ENCODE measurements around the gene MINDY4B. TPM values are rescaled to one million over a fixed set of nuclear protein-coding genes. Genes with fewer than 3 reads are reported as not detected.
"Not testable (repeated sequence)": the region's sequence is repeated elsewhere in the genome, so short reads cannot be mapped to it uniquely, and the experiment has no call there.

The MINDY4B gene
- total and polyA plus RNA-seq, 10 of the 15 experiments (the other 5 are each of a cell fraction or from before 2014, with no cell fraction given), result not detected

GRCh38 chr3:150867434-150867833 is 37.8 kb downstream of the MINDY4B start (continued):
- TF ChIP-seq ZBTB4 (CRISPR knock-in tag; IDR thresholded peaks at IDR 0.05) (no peak), NR2C2 (IDR thresholded peaks at IDR 0.05; ENCODE audit: borderline replicate concordance, control insufficient read depth, insufficient read length, low read depth) (no peak), ASH2L (IDR thresholded peaks at IDR 0.05; ENCODE audit: borderline replicate concordance, low read depth) (no peak), CEBPB (IDR thresholded peaks at IDR 0.05; ENCODE audit: borderline replicate concordance in 1 of 2, low read depth in 2 of 2, low read length in 2 of 2) (no peak), CUX1 (IDR thresholded peaks at IDR 0.05; ENCODE audit: insufficient replicate concordance, low read depth, low read length) (no peak), CHD4 (IDR thresholded peaks at IDR 0.05) (no peak), ZNF207 (IDR thresholded peaks at IDR 0.05; ENCODE audit: borderline replicate concordance) (no peak), TCF12 (IDR thresholded peaks at IDR 0.05; ENCODE audit: low read depth, low read length) (no peak), NFIC (IDR thresholded peaks at IDR 0.05; ENCODE audit: low read depth, low read length) (no peak), HCFC1 (IDR thresholded peaks at IDR 0.05; ENCODE audit: low read length) (no peak)

GRCh38 chr3:150863921-150864320 is 41.3 kb downstream of the MINDY4B start:
- RAD21 ChIA-PET (ENCODE audit: unreplicated experiment), result interaction anchor here (1.3 to 2.8 kb wide), 3 partner anchors 100 to 336 kb away, joined by 3 to 23 read pairs (median 6); no protein-coding TSS in a partner anchor
- H3K79me2 ChIP-seq (ENCODE audit: control insufficient read depth, insufficient read depth, low read length); H3K27ac ChIP-seq (ENCODE audit: control insufficient read depth, insufficient read depth); H3K4me2 ChIP-seq (ENCODE audit: control insufficient read depth, insufficient read depth); H3K4me1 ChIP-seq (ENCODE audit: control insufficient read depth, insufficient read depth, low read length); in situ Hi-C loops (cut with MboI); H3K9me3 ChIP-seq (replicated peaks; ENCODE audit: control insufficient read depth, insufficient read depth, low read length); H3K36me3 ChIP-seq (ENCODE audit: control insufficient read depth in 2 of 2, insufficient read depth in 2 of 2, low read length in 1 of 2); FAIRE-seq; ATAC-seq; H4K20me1 ChIP-seq (ENCODE audit: control insufficient read depth, insufficient read depth); H2AFZ ChIP-seq (ENCODE audit: control insufficient read depth, low read depth, low read length); H3K9ac ChIP-seq (ENCODE audit: control insufficient read depth, insufficient read depth, low read length); H3K4me3 ChIP-seq; POLR2A ChIA-PET; BruUV-seq (replicated peaks); DNase-seq (ENCODE audit: low read depth, low spot score); H3K27me3 ChIP-seq (replicated peaks in 1 of 2; ENCODE audit: control insufficient read depth in 2 of 2, insufficient read depth in 2 of 2, low read length in 1 of 2): not testable (repeated sequence)
- SMC1A ChIA-PET (ENCODE audit: uncharacterized antibody, unreplicated experiment), result interaction anchor here (0.8 to 3.1 kb wide), 8 partner anchors 68 to 336 kb away, joined by 3 to 37 read pairs (median 6); no protein-coding TSS in a partner anchor
- CTCF ChIA-PET, result interaction anchor here (0.6 to 3.3 kb wide), 12 partner anchors 30 to 336 kb away, joined by 3 to 34 read pairs (median 4); partner anchors contain the start of gene SIAH2
- intact Hi-C loops (cut with micrococcal nuclease; ENCODE audit: unreplicated experiment), result loop anchor here (2.0 kb wide), 1 partner anchor 335 kb away; no protein-coding TSS in a partner anchor
- 38% methylated on average over 5 of the region's 5 CpGs for WGBS (ENCODE audit: insufficient coverage, insufficient replicate concordance, low lambda C conversion rate, missing lambda C conversion rate)

Data from GM12878 (cell line).